KMS-11 (cell line): ENCODE data around the gene CHST8.
"Not testable (repeated sequence)": the region's sequence is repeated elsewhere in the genome, so short reads cannot be mapped to it uniquely, and the experiment has no call there.

ENCODE experiments used
- H2AFZ ChIP-seq: fragments of 200-600 bp; sonication (generic); 2 replicates; pipeline ENCODE4 v1.6.1; 2016; ENCODE audit warnings: antibody characterized with exemption, mixed run types, low read depth
- H3K27ac ChIP-seq: fragments of 200-600 bp; sonication (generic); 2 replicates; pipeline ENCODE4 v1.6.1; 2016; ENCODE audit warnings: mild to moderate bottlenecking, mixed run types
- H3K27me3 ChIP-seq: fragments of 200-600 bp; sonication (generic); 2 replicates; pipeline ENCODE4 v1.6.1; 2017; ENCODE audit warnings: mild to moderate bottlenecking, low read depth, mixed run types, moderate library complexity; ENCODE audit not compliant: insufficient read depth
- H3K36me3 ChIP-seq: fragments of 200-600 bp; sonication (generic); 2 replicates; pipeline ENCODE4 v1.6.1; 2017; ENCODE audit warnings: mild to moderate bottlenecking, mixed run types; ENCODE audit not compliant: insufficient read depth
- H3K4me1 ChIP-seq: fragments of 200-600 bp; sonication (generic); 2 replicates; pipeline ENCODE4 v1.6.1; 2016; ENCODE audit warnings: mild to moderate bottlenecking, low read depth, mixed run types; ENCODE audit not compliant: poor library complexity, severe bottlenecking
- H3K4me2 ChIP-seq: fragments of 200-600 bp; sonication (generic); 2 replicates; pipeline ENCODE4 v1.7.0; 2016; ENCODE audit warnings: mild to moderate bottlenecking, mixed run types
- H3K4me3 ChIP-seq: fragments of 200-600 bp; sonication (generic); IDR thresholded peaks from 2 replicates; pipeline ENCODE4 v1.6.1; 2017; ENCODE audit warnings: low read depth, low read length, mixed read lengths; ENCODE audit not compliant: insufficient read depth
- H3K79me2 ChIP-seq: fragments of 200-600 bp; sonication (generic); 2 replicates; pipeline ENCODE4 v1.6.1; 2016; ENCODE audit warnings: low read depth, mixed run types; ENCODE audit not compliant: insufficient read depth
- H3K9ac ChIP-seq: fragments of 200-600 bp; sonication (generic); 2 replicates; pipeline ENCODE4 v1.6.1; 2016; ENCODE audit warnings: mild to moderate bottlenecking, mixed run types
- H4K20me1 ChIP-seq: fragments of 200-600 bp; sonication (generic); 2 replicates; pipeline ENCODE4 v1.6.1; 2016; ENCODE audit warnings: mild to moderate bottlenecking, mixed run types; ENCODE audit not compliant: insufficient read depth
- TF ChIP-seq, protein P1 (sequence below): fragments of 200-600 bp; sonication (generic); conservative IDR thresholded peaks from 2 replicates; pipeline ENCODE4 v1.6.1; 2017; ENCODE audit warnings: low read depth, mild to moderate bottlenecking, antibody characterized with exemption, low read length, moderate library complexity, mixed read lengths

Gene CHST8

DNA sequence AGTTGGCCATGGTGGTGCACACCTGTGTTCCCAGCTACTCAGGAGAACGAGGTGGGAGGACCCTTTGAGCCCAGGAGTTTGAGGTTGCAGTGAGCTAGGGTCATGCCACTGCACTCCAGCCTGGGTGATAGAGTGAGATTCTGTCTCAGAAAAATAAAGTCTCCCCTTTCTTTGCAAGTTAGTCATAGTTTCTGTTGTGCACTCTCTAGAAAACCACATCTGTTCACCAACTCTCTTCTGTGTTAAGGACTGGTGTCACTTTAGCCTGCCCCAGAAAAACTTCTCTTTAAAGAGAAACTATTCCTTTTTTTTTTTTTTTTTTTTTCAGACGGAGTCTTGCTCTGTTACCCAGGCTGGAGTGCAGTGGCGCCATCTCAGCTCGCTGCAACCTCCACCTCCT, 4.9 kb upstream of the CHST8 start:
- H3K4me3 ChIP-seq, result no peak overlapping the region
- H3K36me3 ChIP-seq, result no peaks in the 10 kb centered on the region
- H3K4me1 ChIP-seq, result no peaks in the 10 kb centered on the region
- H3K27me3 ChIP-seq, result peaks cover 6% of the 10 kb centered on the region; the same call in 1 of the 2 replicates
- H3K79me2 ChIP-seq, result no peaks in the 10 kb centered on the region
- no peak overlapping the region for H3K4me2 ChIP-seq
- H2AFZ ChIP-seq, result no peak overlapping the region
- no peak overlapping the region for H3K9ac ChIP-seq
- no peak overlapping the region for H3K27ac ChIP-seq
- H4K20me1 ChIP-seq, result no peaks in the 10 kb centered on the region
- TF ChIP-seq, protein P1, sequence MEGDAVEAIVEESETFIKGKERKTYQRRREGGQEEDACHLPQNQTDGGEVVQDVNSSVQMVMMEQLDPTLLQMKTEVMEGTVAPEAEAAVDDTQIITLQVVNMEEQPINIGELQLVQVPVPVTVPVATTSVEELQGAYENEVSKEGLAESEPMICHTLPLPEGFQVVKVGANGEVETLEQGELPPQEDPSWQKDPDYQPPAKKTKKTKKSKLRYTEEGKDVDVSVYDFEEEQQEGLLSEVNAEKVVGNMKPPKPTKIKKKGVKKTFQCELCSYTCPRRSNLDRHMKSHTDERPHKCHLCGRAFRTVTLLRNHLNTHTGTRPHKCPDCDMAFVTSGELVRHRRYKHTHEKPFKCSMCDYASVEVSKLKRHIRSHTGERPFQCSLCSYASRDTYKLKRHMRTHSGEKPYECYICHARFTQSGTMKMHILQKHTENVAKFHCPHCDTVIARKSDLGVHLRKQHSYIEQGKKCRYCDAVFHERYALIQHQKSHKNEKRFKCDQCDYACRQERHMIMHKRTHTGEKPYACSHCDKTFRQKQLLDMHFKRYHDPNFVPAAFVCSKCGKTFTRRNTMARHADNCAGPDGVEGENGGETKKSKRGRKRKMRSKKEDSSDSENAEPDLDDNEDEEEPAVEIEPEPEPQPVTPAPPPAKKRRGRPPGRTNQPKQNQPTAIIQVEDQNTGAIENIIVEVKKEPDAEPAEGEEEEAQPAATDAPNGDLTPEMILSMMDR, result no peak

DNA sequence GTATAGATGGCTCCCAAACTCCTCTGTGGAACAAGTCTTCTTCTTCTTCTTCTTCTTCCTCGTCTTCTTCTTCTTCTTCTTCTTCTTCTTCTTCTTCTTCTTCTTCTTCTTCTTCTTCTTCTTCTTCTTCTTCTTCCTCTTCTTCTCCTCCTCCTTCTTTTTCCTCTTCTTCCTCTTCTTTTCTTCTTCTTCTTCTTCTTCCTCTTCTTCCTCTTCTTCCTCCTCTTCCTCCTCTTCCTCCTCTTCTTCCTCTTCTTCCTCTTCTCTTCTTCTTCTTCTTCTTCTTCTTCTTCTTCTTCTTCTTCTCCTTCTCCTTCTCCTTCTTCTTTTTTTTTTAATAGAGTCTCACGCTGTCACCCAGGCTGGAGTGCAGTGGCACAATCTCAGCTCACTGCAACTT, 3.4 kb upstream of the CHST8 start:
- H3K27ac ChIP-seq, H3K27me3 ChIP-seq, H2AFZ ChIP-seq, H3K36me3 ChIP-seq, H3K4me2 ChIP-seq, H3K4me1 ChIP-seq, H3K4me3 ChIP-seq, H3K79me2 ChIP-seq, H3K9ac ChIP-seq, H4K20me1 ChIP-seq: not testable (repeated sequence)

DNA sequence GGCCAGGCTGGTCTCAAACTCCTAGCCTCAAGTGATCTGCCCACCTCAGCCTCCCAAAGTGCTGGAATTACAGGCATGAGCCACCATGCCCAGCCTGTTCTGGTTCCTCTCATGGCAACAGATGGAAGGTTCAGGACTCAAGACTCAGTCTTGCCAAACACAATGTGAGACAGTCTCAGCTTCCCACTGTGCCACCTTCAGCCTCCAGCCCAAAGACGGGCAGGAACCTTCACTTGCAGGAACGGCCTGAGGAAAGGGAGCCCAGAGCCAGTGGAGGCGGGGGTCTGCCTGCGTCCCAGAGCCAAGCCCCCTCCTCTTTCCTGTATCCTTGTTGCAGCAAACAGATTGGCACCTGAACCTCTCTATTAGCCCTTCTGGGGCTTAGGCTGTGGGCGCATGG, 2.9 kb upstream of the CHST8 start:
- Histone ChIP-seq H3K36me3 (no peaks in the 10 kb centered on the region), H4K20me1 (no peaks in the 10 kb centered on the region), H3K4me2 (no peak overlapping the region), H2AFZ (no peak overlapping the region), H3K9ac (no peak overlapping the region), H3K79me2 (no peaks in the 10 kb centered on the region), H3K4me3 (no peak overlapping the region), H3K27ac (no peak overlapping the region), H3K4me1 (no peaks in the 10 kb centered on the region), H3K27me3 (peaks cover 7% of the 10 kb centered on the region; the same call in 1 of the 2 replicates)
- TF ChIP-seq, protein P1, result no peak

DNA sequence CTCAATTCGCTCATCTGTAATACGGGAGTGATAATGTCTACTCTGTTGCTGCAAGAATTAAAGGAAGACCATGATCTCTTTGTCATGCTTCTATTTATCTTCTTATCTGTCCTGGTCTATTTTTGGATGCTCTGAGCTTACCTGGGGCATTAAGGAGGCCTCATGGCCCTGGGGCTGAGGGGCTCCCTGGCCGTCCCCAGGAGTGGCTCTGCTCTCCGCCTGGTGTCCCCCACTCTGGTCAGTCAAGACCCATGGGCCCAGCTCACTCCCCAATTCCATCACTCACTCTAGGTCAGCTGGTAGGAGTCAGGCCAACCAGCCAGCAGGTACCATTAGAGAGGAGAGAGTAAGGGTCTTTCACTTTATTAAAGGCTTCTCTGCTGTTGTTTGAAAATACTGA, 1.1 kb upstream of the CHST8 start:
- TF ChIP-seq, protein P1, result no peak
- no peaks in the 10 kb centered on the region for H3K36me3 ChIP-seq
- no peaks in the 10 kb centered on the region for H3K4me1 ChIP-seq
- no peak overlapping the region for H3K27ac ChIP-seq
- H3K4me2 ChIP-seq, result no peak overlapping the region
- H3K27me3 ChIP-seq, result peaks cover 14% of the 10 kb centered on the region; the same call in 1 of the 2 replicates
- H3K79me2 ChIP-seq, result no peaks in the 10 kb centered on the region
- no peaks in the 10 kb centered on the region for H4K20me1 ChIP-seq
- no peak overlapping the region for H3K9ac ChIP-seq
- no peak overlapping the region for H3K4me3 ChIP-seq
- no peak overlapping the region for H2AFZ ChIP-seq

DNA sequence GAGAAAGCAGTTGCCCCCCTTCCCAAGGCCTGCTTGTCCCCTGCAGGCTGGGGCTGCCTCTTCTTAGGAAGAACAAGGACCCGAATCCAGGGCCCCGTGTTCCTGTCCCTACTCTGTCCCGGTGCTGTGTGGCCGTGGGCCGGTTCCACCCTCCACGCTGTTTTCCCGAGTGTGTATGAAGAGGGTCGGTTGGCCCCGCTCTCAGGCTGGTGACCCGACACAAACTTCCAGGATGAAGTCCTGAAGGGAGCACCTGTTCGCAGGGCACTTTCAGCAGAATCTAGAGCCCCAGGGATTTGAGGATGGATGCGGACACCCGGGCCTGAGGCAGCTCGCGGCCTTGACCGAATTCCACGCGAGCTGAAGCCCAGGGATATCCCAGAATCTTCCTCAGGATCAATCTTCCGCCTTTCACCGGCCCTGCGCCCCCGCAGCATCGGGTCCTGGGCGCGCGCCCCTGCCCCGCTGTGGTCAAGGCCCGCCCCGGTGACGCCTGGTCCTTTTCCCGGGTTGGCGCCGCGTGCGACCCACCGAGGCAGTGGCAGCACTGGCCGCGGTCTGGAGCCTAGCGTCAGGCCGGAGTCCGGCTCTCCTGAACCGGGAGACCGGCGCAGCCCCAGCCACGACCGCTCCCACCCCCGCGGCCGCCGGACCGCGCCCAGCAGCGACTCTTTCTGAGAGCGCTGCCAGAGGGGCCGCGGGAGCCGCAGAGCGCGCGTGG, 528 bp upstream of the CHST8 start:
- Histone ChIP-seq H4K20me1 (no peaks in the 10 kb centered on the region), H2AFZ (no peak overlapping the region), H3K9ac (no peak overlapping the region), H3K36me3 (no peaks in the 10 kb centered on the region), H3K27ac (no peak overlapping the region), H3K27me3 (peaks cover 14% of the 10 kb centered on the region; the same call in 1 of the 2 replicates), H3K4me3 (no peak overlapping the region), H3K4me2 (no peak overlapping the region), H3K4me1 (no peaks in the 10 kb centered on the region), H3K79me2 (no peaks in the 10 kb centered on the region)
- TF ChIP-seq, protein P1, result no peak
